Stomach (tissue), 9 donors: ENCODE data around the gene CLUH. TPM values are rescaled to one million over a fixed set of nuclear protein-coding genes. Genes with fewer than 3 reads are reported as not detected.

Experiments used
- DNase-seq, 2 donors: peaks; one replicate each; pipeline versions ENCODE4 v3.0.0 to v3.0.0-alpha.2; 2013 to 2019
- H3K27ac ChIP-seq, 5 donors: fragments of 200-600 bp in 4 of 5; sonication (generic) in 4 of 5; one replicate each; pipeline ENCODE4 v1.5.1; 2013 to 2019; ENCODE audit warnings: mild to moderate bottlenecking in 1 of 5, moderate library complexity in 1 of 5
- H3K27me3 ChIP-seq, 3 donors: fragments of 200-600 bp; sonication (generic); one replicate each; pipeline ENCODE4 v1.5.1; 2017 to 2019; ENCODE audit warnings: mixed run types in 1 of 3
- H3K36me3 ChIP-seq, 4 donors: fragments of 200-600 bp; sonication (generic); 1 replicate in 3 of 4; 2 replicates in 1 of 4; pipeline ENCODE4 v1.5.1; 2016 to 2019
- H3K4me1 ChIP-seq, 4 donors: fragments of 200-600 bp; sonication (generic); one replicate each; pipeline ENCODE4 v1.5.1; 2016 to 2019
- H3K4me3 ChIP-seq, 4 donors: fragments of 200-600 bp; sonication (generic) in 3 of 4; one replicate each; pipeline ENCODE4 v1.5.1; 2016 to 2019; ENCODE audit warnings: mild to moderate bottlenecking in 1 of 4
- H3K9me3 ChIP-seq, 4 donors: fragments of 200-600 bp; sonication (generic); one replicate each; pipeline ENCODE4 v1.5.1; 2016 to 2019
- EP300 ChIP-seq: sonication (generic); formaldehyde crosslinking; IDR thresholded peaks from one replicate; pipeline ENCODE4 v1.6.1; 2017; ENCODE audit warnings: antibody characterized with exemption
- POLR2A ChIP-seq, 4 donors: fragments of 450-650 bp; IDR thresholded peaks; one replicate each; pipeline ENCODE4 v1.6.1; 2016; ENCODE audit warnings: antibody characterized with exemption in 4 of 4, control low read depth in 2 of 4, mild to moderate bottlenecking in 1 of 4, moderate library complexity in 1 of 4
- POLR2AphosphoS5 ChIP-seq, 3 donors: sonication (generic); formaldehyde crosslinking; IDR thresholded peaks; one replicate each; pipeline ENCODE4 v1.6.1; 2016; ENCODE audit warnings: antibody characterized with exemption in 3 of 3
- WGBS, 5 donors: extraction: QIAGEN DNeasy Blood & Tissue Kit in 3 of 5; methylation state at CpG; one replicate each; pipeline versions ENCODE4 v1.1.5 to v1.1.7; 2013 to 2018; 5-methylcytosine and 5-hydroxymethylcytosine counted together
- intact Hi-C: fragments of 100-400 bp; cut with DNase I; formaldehyde crosslinking; loops from one replicate; pipeline ENCODE4 v1.15.1; 2023; ENCODE audit warnings: low total_unique reads
- polyA plus RNA-seq, 3 donors: library from polyadenylated mRNA; stranded (reverse); fragments of 200-250 nt; gene quantifications; one replicate each; pipeline ENCODE4 v1.2.3, GENCODE V29; 2013
- total RNA-seq, 5 donors: library from RNA; depleted of rRNA; stranded (reverse); fragments of >200 nt; gene quantifications; one replicate each; pipeline versions ENCODE4 v1.1.0 to v1.2.3, GENCODE V29; 2014 to 2016
- TF ChIP-seq, protein P1 (sequence below), 7 experiments: fragments of 450-650 bp in 4 of 7; fragments of 200-600 bp in 3 of 7; sonication (generic) in 3 of 7; IDR thresholded peaks; one replicate each; pipeline ENCODE4 v1.5.1; 2016 to 2019; ENCODE audit warnings: antibody characterized with exemption in 7 of 7, control low read depth in 2 of 7, mild to moderate bottlenecking in 1 of 7
- donor health status: healthy with polysubstance abuse.
- donor health status: Bipolar disorder and iron deficiency.
- donor health status: healthy.

CLUH gene
- total and polyA plus RNA-seq, 8 donors: 17.6 to 417 (median 45.6) TPM

DNA sequence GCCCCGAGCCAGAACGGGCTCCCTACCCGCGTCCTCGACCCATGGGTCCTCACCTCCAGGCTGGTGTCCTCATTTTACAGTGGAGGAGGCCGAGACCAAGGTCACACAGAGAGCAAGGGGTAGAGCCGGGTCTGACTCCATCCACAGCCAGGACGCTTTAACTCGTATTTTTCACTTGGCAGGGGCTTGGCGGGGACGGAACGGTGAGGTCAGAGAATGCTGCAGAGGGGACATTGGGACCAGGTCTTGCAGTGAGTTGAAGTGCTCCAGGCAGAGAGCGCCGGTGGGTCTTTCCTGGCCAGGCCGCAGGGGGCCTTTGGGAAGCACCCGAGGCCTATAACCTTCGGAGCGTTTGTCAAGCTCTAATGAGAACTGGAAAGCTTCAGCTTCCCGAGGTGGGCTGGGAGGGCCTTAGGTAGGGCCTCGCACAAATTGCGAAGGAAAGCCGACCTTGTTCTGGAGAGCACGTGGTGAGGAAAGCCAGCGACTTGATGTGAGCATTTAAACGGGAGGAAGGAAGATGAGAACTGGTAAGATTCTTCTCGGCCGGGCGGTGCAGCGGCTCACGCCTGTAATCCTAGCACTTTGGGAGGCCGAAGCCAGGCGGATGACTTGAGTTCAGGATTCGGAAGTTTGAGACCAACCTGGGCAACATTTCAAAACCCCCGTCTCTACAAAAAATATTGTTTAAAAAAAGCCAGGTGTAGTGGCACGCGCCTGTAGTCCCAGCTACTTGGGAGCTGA, 908 bp upstream of the CLUH start:
- no peak for TF ChIP-seq POLR2AphosphoS5 (IDR thresholded peaks at IDR 0.05)
- TF ChIP-seq, protein P1, sequence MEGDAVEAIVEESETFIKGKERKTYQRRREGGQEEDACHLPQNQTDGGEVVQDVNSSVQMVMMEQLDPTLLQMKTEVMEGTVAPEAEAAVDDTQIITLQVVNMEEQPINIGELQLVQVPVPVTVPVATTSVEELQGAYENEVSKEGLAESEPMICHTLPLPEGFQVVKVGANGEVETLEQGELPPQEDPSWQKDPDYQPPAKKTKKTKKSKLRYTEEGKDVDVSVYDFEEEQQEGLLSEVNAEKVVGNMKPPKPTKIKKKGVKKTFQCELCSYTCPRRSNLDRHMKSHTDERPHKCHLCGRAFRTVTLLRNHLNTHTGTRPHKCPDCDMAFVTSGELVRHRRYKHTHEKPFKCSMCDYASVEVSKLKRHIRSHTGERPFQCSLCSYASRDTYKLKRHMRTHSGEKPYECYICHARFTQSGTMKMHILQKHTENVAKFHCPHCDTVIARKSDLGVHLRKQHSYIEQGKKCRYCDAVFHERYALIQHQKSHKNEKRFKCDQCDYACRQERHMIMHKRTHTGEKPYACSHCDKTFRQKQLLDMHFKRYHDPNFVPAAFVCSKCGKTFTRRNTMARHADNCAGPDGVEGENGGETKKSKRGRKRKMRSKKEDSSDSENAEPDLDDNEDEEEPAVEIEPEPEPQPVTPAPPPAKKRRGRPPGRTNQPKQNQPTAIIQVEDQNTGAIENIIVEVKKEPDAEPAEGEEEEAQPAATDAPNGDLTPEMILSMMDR (IDR thresholded peaks at IDR 0.05): no peak
- no peak for TF ChIP-seq POLR2A (IDR thresholded peaks at IDR 0.05)
- TF ChIP-seq EP300: no peak
- WGBS, 5 donors: 53 to 63% (median 58%) methylated on average over 31 to 36 of the region's 36 CpGs
- no peak for DNase-seq

DNA sequence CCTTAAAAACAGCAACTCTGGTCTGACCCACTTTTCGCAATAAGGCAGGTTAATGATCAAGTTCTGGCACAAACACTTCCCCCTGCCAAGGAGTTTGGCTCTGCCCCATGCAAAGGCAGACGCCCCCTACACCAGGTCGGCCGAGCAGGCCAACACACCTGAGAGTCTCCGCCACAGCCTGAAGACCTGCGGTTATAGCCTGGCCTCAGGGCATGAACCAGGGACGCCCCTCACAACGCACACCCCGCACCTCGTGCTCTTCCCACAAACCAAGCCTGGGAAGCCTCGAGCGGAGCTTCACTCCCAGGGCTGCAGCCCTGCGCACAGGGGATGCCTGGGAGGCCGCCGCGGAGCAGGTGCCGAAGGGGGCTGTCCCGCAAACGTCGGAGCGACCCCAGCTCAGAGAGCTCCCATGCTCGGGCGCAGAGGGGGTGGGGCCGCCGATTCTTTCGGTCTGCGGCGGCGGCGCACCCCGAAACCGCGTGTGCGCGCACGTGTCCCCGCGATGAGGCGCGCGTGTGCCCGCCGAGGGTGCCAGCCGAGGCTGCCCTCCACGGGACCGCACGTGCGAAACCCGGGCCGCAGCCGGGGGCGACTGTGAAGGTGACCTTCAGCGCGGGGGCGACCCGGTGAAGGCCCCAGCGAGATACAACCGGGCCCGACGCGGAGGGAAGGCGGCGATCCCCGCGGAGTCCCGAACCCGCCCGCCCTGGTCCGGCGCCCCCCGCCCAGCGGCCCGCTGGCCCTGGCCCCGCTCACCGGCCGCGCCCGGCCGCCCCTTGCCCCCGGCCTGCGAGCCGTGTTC, 559 bp downstream of the CLUH start:
- no peaks in the 10 kb centered on the region for H3K27me3 ChIP-seq
- WGBS, 5 donors: 1 to 4% (median 1%) methylated on average over 7 to 82 of the region's 82 CpGs
- peak overlapping the region; percentile 78 to 95 (median 94) for H3K4me3 ChIP-seq
- H3K4me1 ChIP-seq: peaks cover 46 to 70% (median 60%) of the 10 kb centered on the region in 4 donors
- H3K36me3 ChIP-seq: no peaks in the 10 kb centered on the region
- peak overlapping the region; percentile 85 to 91 (median 87) for H3K27ac ChIP-seq
- TF ChIP-seq, protein P1 (IDR thresholded peaks at IDR 0.05): no peak
- TF ChIP-seq POLR2A (IDR thresholded peaks at IDR 0.05) (no peak), POLR2AphosphoS5 (IDR thresholded peaks at IDR 0.05) (no peak), EP300 (no peak)
- DNase-seq: peak in 1 of 2 donors; percentile 72
- no peaks in the 10 kb centered on the region for H3K9me3 ChIP-seq
- intact Hi-C loops: no loop called here

More for the DNA sequence above, 908 bp upstream of the CLUH start:
- H3K36me3 ChIP-seq: no peaks in the 10 kb centered on the region
- H3K4me3 ChIP-seq: peak overlapping the region; percentile 78 to 95 (median 94)
- H3K4me1 ChIP-seq: peaks cover 38 to 55% (median 48%) of the 10 kb centered on the region in 4 donors
- intact Hi-C loops: no loop called here
- peak overlapping the region; percentile 81 to 91 (median 85) for H3K27ac ChIP-seq
- no peaks in the 10 kb centered on the region for H3K27me3 ChIP-seq
- no peaks in the 10 kb centered on the region for H3K9me3 ChIP-seq

DNA sequence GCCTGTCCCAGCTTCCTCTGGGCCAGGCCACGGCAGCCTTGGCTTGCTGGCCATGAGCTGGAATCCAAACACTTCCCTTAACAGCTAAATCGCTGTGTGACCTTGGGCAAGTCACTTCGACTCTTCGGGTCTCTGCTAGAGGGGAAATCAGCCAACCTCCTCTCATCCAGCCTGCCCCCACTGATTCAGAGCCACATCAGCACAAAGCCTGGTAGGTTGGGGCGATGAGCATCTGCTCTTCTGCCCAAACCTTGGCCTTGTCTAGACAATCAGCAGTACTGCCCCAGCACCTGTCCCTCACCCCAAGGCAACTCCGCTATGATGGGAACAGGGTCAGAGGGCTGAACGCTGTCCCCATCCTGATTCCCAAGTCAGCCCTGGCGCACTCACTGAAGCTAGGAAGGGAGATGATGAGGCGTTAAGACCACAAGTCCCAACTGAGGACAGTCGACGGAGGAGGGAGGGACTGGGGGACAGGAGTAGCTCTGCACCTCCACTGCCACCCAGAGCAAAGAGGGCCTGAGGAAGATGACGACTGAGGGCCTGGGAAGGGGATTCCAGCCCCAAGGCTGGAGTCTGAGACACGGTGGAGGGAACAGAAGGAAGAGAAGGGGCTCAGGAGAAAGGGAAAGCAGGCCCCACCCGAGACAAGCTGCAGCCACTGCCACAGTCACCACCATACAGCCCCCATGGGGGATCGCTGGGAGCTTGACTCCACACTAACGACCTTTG, 1.3 kb downstream of the CLUH start:
- Histone ChIP-seq H3K27ac (peak overlapping the region; percentile 85 to 91 (median 87)), H3K27me3 (no peaks in the 10 kb centered on the region), H3K4me1 (peaks cover 53 to 78% (median 66%) of the 10 kb centered on the region in 4 donors), H3K36me3 (no peaks in the 10 kb centered on the region), H3K4me3 (peak overlapping the region; percentile 78 to 95 (median 94)), H3K9me3 (no peaks in the 10 kb centered on the region)
- no peak for DNase-seq
- intact Hi-C loops: no loop called here
- WGBS, 5 donors: 24 to 34% (median 33%) methylated on average over 12 to 16 of the region's 16 CpGs
- TF ChIP-seq, protein P1 (IDR thresholded peaks at IDR 0.05): no peak
- TF ChIP-seq POLR2A (IDR thresholded peaks at IDR 0.05) (no peak), EP300 (no peak), POLR2AphosphoS5 (IDR thresholded peaks at IDR 0.05) (no peak)

DNA sequence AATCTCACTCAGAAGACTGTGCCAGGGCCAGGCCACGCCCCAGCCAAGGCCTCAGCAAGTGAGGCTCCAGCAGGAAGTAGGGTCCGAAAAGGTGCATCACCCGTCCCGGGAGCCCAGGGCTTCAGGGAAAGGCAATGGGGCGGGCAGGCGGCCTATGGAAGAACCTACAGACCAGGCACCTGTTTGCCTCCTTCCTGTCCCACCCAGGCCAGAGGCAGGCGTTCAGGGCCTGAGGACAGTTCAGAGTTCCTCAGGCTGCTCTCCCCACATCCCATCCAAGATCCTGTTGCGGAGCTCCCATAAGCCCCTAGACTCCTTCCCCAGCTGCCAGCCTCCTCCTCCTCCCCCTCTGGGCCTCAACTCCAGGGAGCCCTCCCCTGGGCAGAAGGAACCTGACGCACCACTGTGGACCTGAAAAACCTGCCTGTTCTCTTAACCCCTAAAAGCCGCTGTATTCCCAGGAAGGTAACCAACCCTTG, 2.3 kb downstream of the CLUH start:
- intact Hi-C loops: no loop called here
- Histone ChIP-seq H3K27me3 (no peaks in the 10 kb centered on the region), H3K4me1 (peaks cover 53 to 83% (median 69%) of the 10 kb centered on the region in 4 donors), H3K36me3 (peaks cover 0 to 5% (median 5%) of the 10 kb centered on the region in 4 donors), H3K4me3 (peak overlapping the region; percentile 17 to 95 (median 86)), H3K27ac (peak overlapping the region; percentile 85 to 91 (median 87)), H3K9me3 (no peaks in the 10 kb centered on the region)
- TF ChIP-seq EP300 (no peak), POLR2A (IDR thresholded peaks at IDR 0.05) (no peak), POLR2AphosphoS5 (IDR thresholded peaks at IDR 0.05) (peak in 2 of 3 donors; percentile 57 to 78)
- TF ChIP-seq, protein P1 (IDR thresholded peaks at IDR 0.05): no peak
- peak; percentile 86 to 88 for DNase-seq
- WGBS, 5 donors: 18 to 41% (median 30%) methylated on average over 10 of the region's 10 CpGs
